K562 (cell line): ENCODE data around the gene MSTO1. TPM values are rescaled to one million over a fixed set of nuclear protein-coding genes. Genes with fewer than 3 reads are reported as not detected.
A peak's percentile ranks its signal among the peaks of the same experiment; 100 is the strongest.

ENCODE experiments used
- ATF7 ChIP-seq: fragments of 450-650 bp; IDR thresholded peaks from 2 replicates; pipeline ENCODE4 v1.7.1; 2014; ENCODE audit warnings: mild to moderate bottlenecking, moderate library complexity
- BACH1 ChIP-seq: fragments of 200-800 bp; sonication (Bioruptor generic); IDR thresholded peaks from 2 replicates; pipeline ENCODE4 v1.6.1; 2016; ENCODE audit warnings: missing genetic modification characterization, missing compliant biosample characterization
- DDX20 ChIP-seq: fragments of 450-650 bp; IDR thresholded peaks from 2 replicates; pipeline ENCODE4 v1.6.1; 2016; ENCODE audit warnings: missing genetic modification characterization, low read depth, mild to moderate bottlenecking, missing compliant biosample characterization, moderate library complexity
- DMBX1 ChIP-seq: fragments of 250-450 bp; sonication (Bioruptor Pico); IDR thresholded peaks from 2 replicates; pipeline ENCODE4 v1.8.0; 2022; ENCODE audit warnings: inconsistent platforms, mild to moderate bottlenecking, moderate library complexity, borderline replicate concordance
- DPF2 ChIP-seq: fragments of 450-650 bp; IDR thresholded peaks from 2 replicates; pipeline ENCODE4 v1.6.1; 2016
- FOSL1 ChIP-seq: fragments of 200-800 bp; sonication (Bioruptor generic); conservative IDR thresholded peaks from 2 replicates; pipeline ENCODE4 v1.6.1; 2016; ENCODE audit warnings: missing genetic modification characterization, missing compliant biosample characterization
- HINFP ChIP-seq: fragments of 450-650 bp; conservative IDR thresholded peaks from 2 replicates; pipeline ENCODE4 v1.6.1; 2016; ENCODE audit warnings: missing genetic modification characterization, low read depth, mild to moderate bottlenecking, control low read depth, missing compliant biosample characterization
- HNRNPK ChIP-seq: fragments of 200-400 bp; formaldehyde crosslinking; IDR thresholded peaks from one replicate; pipeline ENCODE4 v1.6.1; 2018; ENCODE audit warnings: mild to moderate bottlenecking, low read depth, low read length; ENCODE audit not compliant: poor library complexity, severe bottlenecking
- MAFF ChIP-seq: IDR thresholded peaks from 2 replicates; pipeline ENCODE4 v1.6.1; 2012; ENCODE audit warnings: low read length, improper control_type of control experiment
- MAFK ChIP-seq: IDR thresholded peaks from 2 replicates; pipeline ENCODE4 v1.6.1; 2011; ENCODE audit warnings: low read length, improper control_type of control experiment
- MCM2 ChIP-seq: fragments of 450-650 bp; IDR thresholded peaks from 2 replicates; pipeline ENCODE4 v1.6.1; 2017; ENCODE audit warnings: low read depth, mild to moderate bottlenecking
- NFE2 ChIP-seq: IDR thresholded peaks from 2 replicates; pipeline ENCODE4 v1.6.1; 2014; ENCODE audit warnings: antibody characterized with exemption, low read depth
- NR4A1 ChIP-seq, 2 experiments: fragments of 250-450 bp in 1 of 2; fragments of 450-650 bp in 1 of 2; sonication (Bioruptor Pico) in 1 of 2; IDR thresholded peaks; 2 replicates each; pipeline versions ENCODE4 v1.4.0 to v1.6.1; 2016 to 2020; ENCODE audit warnings: mild to moderate bottlenecking in 2 of 2, missing compliant biosample characterization in 1 of 2, missing genetic modification characterization in 1 of 2, moderate library complexity in 1 of 2
- PBX2 ChIP-seq, 2 experiments: IDR thresholded peaks in 1 of 2; conservative IDR thresholded peaks in 1 of 2; 2 replicates each; pipeline ENCODE4 v1.6.1; 2016; ENCODE audit warnings: low read depth in 2 of 2, mild to moderate bottlenecking in 1 of 2, missing compliant biosample characterization in 1 of 2, missing genetic modification characterization in 1 of 2, moderate library complexity in 1 of 2
- SMARCA4 ChIP-seq: fragments of 450-650 bp; IDR thresholded peaks from 2 replicates; pipeline ENCODE4 v1.6.1; 2016
- SMARCE1 ChIP-seq: fragments of 450-650 bp; IDR thresholded peaks from 2 replicates; pipeline ENCODE4 v1.7.1; 2016; ENCODE audit warnings: mild to moderate bottlenecking
- ZNF316 ChIP-seq: fragments of 450-650 bp; IDR thresholded peaks from 2 replicates; pipeline ENCODE4 v1.6.1; 2016
- polyA plus RNA-seq, 8 experiments: library from polyadenylated mRNA; depleted of rRNA in 4 of 8; stranded (reverse) in 5 of 8; unstranded in 3 of 8; fragments of >200 nt; fragmentation: Nextera tagmentation in 2 of 8; fragmentation: Illumina TruSeq in 1 of 8; extraction: Ambion mirVana in 2 of 8; extraction: Trizol in 1 of 8; gene quantifications; 2 replicates each; pipeline versions ENCODE4 v1.2.1 to v1.2.3, GENCODE V29; 2011 to 2014; ENCODE audit warnings: inconsistent platforms in 1 of 8, missing spikeins in 1 of 8
- total RNA-seq, 7 experiments: library from RNA; depleted of rRNA in 6 of 7; stranded (reverse); fragments of >200 nt in 6 of 7; fragmentation: Illumina TruSeq in 2 of 7; extraction: Trizol in 2 of 7; gene quantifications; 2 replicates each; pipeline versions ENCODE4 v1.2.1 to v1.2.3, GENCODE V29; 2011 to 2021; ENCODE audit warnings: low replicate concordance in 1 of 7
- TF ChIP-seq, protein P1 (sequence below): sonication (generic); formaldehyde crosslinking; IDR thresholded peaks from 2 replicates; pipeline ENCODE4 v1.8.0; 2023; ENCODE audit warnings: mild to moderate bottlenecking, missing genetic modification reagents
- TF ChIP-seq, protein P2 (sequence below): fragments of 450-650 bp; IDR thresholded peaks from 2 replicates; pipeline ENCODE4 v1.6.1; 2016
- TF ChIP-seq, protein P3 (sequence below): fragments of 200-800 bp; sonication (Bioruptor generic); IDR thresholded peaks from 2 replicates; pipeline ENCODE4 v1.6.1; 2017; ENCODE audit warnings: missing genetic modification characterization, missing compliant biosample characterization

Gene MSTO1
- total and polyA plus RNA-seq, 9 of the 15 experiments (the other 6 are each of a cell fraction or from before 2014, with no cell fraction given), result 18.8 to 71.1 (median 47.3) TPM

DNA sequence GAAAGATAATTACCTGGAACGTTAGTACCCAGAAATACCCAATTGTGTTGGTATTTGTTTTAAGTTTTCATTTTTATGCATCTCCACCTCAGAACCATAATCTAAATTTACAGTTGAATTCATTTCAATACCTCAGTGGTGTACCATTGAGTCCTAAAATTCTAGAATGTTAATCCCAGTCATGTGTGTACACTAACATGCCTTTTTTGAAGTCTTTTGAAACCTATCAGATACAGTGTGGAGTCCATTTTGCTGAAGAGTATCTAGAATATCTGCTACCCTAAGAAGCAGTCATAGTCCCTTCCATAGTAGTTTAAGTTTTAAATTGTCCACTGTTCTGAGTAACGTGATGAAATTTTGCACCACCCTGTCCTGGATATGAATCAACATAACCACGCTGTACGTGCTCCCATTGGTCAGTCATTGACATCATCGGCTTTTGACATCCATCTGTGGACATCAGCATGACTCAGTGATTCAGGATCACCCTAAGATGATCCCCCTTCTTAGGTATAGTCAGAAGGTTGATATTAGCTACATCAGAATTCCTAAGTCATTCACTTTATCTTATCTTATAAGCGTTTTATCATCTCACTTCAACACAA, 39.9 kb upstream of the MSTO1 start (continued):
- TF ChIP-seq MCM2 (no peak), BACH1 (tag) (0 out of 2 replicates have a peak, but pooled peaks have one; percentile 29), SMARCA4 (0 out of 2 replicates have a peak, but pooled peaks have one; percentile 24), FOSL1 (tag) (peak; percentile 25; the same call in 1 of the 2 replicates), ZNF316 (peak; percentile 68), DPF2 (0 out of 2 replicates have a peak, but pooled peaks have one; percentile 28), MAFK (peak; percentile 71), PBX2 (CRISPR knock-in tag; IDR thresholded peaks at IDR 0.05; ENCODE audit: low read depth) (no peak), PBX2 (tag; conservative IDR thresholded peaks at IDR 0.05; ENCODE audit: low read depth) (peak; percentile 49; the same call in 1 of the 2 replicates), NFE2 (peak; percentile 80), ATF7 (peak; percentile 62), NR4A1 (CRISPR knock-in tag; IDR thresholded peaks at IDR 0.05) (no peak), NR4A1 (tag; IDR thresholded peaks at IDR 0.05) (no peak), HNRNPK (no peak), DMBX1 (CRISPR knock-in tag) (no peak), MAFF (peak; percentile 45; the same call in 1 of the 2 replicates), SMARCE1 (no peak), DDX20 (no peak), HINFP (tag) (0 out of 2 replicates have a peak, but pooled peaks have one; percentile 14)
- TF ChIP-seq, protein P1, sequence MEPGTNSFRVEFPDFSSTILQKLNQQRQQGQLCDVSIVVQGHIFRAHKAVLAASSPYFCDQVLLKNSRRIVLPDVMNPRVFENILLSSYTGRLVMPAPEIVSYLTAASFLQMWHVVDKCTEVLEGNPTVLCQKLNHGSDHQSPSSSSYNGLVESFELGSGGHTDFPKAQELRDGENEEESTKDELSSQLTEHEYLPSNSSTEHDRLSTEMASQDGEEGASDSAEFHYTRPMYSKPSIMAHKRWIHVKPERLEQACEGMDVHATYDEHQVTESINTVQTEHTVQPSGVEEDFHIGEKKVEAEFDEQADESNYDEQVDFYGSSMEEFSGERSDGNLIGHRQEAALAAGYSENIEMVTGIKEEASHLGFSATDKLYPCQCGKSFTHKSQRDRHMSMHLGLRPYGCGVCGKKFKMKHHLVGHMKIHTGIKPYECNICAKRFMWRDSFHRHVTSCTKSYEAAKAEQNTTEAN, result no peak
- TF ChIP-seq, protein P2, sequence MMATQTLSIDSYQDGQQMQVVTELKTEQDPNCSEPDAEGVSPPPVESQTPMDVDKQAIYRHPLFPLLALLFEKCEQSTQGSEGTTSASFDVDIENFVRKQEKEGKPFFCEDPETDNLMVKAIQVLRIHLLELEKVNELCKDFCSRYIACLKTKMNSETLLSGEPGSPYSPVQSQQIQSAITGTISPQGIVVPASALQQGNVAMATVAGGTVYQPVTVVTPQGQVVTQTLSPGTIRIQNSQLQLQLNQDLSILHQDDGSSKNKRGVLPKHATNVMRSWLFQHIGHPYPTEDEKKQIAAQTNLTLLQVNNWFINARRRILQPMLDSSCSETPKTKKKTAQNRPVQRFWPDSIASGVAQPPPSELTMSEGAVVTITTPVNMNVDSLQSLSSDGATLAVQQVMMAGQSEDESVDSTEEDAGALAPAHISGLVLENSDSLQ, result peak; percentile 72
- TF ChIP-seq, protein P3, sequence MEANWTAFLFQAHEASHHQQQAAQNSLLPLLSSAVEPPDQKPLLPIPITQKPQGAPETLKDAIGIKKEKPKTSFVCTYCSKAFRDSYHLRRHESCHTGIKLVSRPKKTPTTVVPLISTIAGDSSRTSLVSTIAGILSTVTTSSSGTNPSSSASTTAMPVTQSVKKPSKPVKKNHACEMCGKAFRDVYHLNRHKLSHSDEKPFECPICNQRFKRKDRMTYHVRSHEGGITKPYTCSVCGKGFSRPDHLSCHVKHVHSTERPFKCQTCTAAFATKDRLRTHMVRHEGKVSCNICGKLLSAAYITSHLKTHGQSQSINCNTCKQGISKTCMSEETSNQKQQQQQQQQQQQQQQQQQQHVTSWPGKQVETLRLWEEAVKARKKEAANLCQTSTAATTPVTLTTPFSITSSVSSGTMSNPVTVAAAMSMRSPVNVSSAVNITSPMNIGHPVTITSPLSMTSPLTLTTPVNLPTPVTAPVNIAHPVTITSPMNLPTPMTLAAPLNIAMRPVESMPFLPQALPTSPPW, result 0 out of 2 replicates have a peak, but pooled peaks have one; percentile 13
